Breast epithelium (tissue), 3 donors: Measurements from ENCODE around the gene SSC5D.
"Not testable (repeated sequence)": the region's sequence is repeated elsewhere in the genome, so short reads cannot be mapped to it uniquely, and the experiment has no call there.

Experiments
- POLR2A ChIP-seq: fragments of 450-650 bp; IDR thresholded peaks from one replicate; pipeline ENCODE4 v1.6.1; 2016; ENCODE audit warnings: antibody characterized with exemption, mild to moderate bottlenecking, moderate library complexity
- POLR2AphosphoS5 ChIP-seq, 3 donors: sonication (generic); formaldehyde crosslinking; IDR thresholded peaks; one replicate each; pipeline ENCODE4 v1.6.1; 2017; ENCODE audit warnings: antibody characterized with exemption in 3 of 3
- TF ChIP-seq, protein P1 (sequence below), 3 donors: fragments of 450-650 bp; IDR thresholded peaks; one replicate each; pipeline ENCODE4 v1.5.1; 2016 to 2017; ENCODE audit warnings: antibody characterized with exemption in 3 of 3, mild to moderate bottlenecking in 3 of 3, moderate library complexity in 3 of 3

DNA sequence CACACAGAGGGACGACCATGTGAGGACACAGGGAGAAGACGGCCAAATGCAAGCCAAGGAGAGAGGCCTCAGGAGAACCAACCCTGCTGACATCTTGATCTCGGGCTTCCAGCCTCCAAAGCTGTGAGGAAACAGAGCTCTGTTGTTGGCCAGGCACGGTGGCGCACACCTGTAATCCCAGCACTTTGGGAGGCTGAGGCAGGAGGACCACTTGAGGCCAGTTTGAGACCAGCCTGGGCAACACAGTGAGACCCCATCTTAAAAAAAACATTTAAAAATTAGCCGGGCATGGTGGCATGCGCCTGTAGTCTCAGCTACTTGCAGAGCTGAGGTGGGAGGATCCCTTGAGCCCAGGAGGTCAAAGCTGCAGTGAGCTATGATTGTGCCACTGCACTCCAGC is 46.0 kb downstream of the SSC5D start:
- TF ChIP-seq, protein P1, sequence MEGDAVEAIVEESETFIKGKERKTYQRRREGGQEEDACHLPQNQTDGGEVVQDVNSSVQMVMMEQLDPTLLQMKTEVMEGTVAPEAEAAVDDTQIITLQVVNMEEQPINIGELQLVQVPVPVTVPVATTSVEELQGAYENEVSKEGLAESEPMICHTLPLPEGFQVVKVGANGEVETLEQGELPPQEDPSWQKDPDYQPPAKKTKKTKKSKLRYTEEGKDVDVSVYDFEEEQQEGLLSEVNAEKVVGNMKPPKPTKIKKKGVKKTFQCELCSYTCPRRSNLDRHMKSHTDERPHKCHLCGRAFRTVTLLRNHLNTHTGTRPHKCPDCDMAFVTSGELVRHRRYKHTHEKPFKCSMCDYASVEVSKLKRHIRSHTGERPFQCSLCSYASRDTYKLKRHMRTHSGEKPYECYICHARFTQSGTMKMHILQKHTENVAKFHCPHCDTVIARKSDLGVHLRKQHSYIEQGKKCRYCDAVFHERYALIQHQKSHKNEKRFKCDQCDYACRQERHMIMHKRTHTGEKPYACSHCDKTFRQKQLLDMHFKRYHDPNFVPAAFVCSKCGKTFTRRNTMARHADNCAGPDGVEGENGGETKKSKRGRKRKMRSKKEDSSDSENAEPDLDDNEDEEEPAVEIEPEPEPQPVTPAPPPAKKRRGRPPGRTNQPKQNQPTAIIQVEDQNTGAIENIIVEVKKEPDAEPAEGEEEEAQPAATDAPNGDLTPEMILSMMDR (IDR thresholded peaks at IDR 0.05): not testable (repeated sequence)
- TF ChIP-seq POLR2A; POLR2AphosphoS5 (IDR thresholded peaks at IDR 0.05): not testable (repeated sequence)
